Naive B cell (primary cell): ENCODE results near the gene UCN3. TPM values are rescaled to one million over a fixed set of nuclear protein-coding genes. Genes with fewer than 3 reads are reported as not detected.

ENCODE experiments used
- polyA plus RNA-seq, 6 donors: library from polyadenylated mRNA; unstranded; fragments of 300-500 nt; fragmentation: Illumina TruSeq; gene quantifications; one replicate each; pipeline ENCODE4 v1.2.3, GENCODE V29; 2021; ENCODE audit warnings: low read depth in 6 of 6

Gene UCN3
- polyA plus RNA-seq, 6 donors from 2014 or later = not detected

Other genes starting within 250 kb of the UCN3 start
- gene AKR1C8, start 179.8 kb upstream of the UCN3 start, polyA plus RNA-seq = not detected
- gene AKR1C4, start 168.1 kb upstream of the UCN3 start, polyA plus RNA-seq = not detected
- not detected for gene TUBAL3, start 39.9 kb downstream of the UCN3 start, polyA plus RNA-seq
- 1 to 10 TPM in 5 of 6 donors, not detected in 1; 3.7 to 6.0 (median 4.2) TPM for gene NET1, start 47.6 kb downstream of the UCN3 start, polyA plus RNA-seq
- gene CALML5, start 134.6 kb downstream of the UCN3 start, polyA plus RNA-seq = not detected
- gene CALML3, start 160.0 kb downstream of the UCN3 start, polyA plus RNA-seq = not detected